Measurements from ENCODE around the gene SYMPK. TPM values are rescaled to one million over a fixed set of nuclear protein-coding genes. Genes with fewer than 3 reads are reported as not detected.

Gene SYMPK
- total and polyA plus RNA-seq, 2 donors from 2014 or later, result 61.5 to 77.4 TPM

DNA sequence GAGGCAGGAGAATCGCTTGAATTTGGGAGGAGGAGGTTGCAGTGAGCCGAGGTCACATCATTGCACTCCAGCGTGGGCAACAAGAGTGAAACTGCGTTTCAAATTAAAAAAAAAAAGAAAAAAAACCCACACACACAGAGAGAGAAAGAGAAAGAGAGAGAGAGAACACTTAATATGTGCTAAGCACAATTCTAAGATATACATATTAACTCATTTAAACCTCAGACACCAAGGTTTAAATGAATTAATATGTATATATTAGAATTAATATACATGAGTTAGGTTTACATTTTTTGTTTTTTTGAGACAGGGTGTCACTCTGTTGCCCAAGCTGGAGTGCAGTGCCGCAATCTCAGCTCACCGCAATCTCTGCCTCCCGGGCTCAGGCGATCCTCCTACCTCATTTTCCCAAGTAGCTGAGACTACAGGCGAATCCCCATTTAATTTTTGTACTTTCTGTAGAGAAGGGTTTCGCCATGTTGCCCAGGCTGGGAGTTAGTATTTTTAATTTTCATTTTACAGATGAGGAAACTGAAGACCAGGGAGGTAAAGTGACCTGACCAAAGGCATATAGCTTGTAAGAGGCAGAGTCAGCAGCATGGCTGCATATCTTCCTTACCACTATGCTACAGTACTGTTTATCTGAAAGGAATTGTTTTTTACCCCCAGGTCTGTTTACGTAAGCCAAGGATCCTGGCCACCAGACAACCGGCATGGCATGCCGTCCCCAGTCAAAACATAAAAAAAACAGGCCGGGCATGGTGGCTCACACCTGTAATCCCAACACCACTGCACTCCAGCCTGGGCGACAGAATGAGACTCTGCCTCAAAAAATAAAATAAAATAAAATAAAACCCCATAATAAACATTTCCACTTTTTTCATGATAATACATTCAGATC, 2.3 kb downstream of the SYMPK start:
- DNase-seq (no peak), FAIRE-seq (no peak)
- Histone ChIP-seq H3K27ac (ENCODE audit: low read depth in 2 of 2, low read length in 2 of 2) (no peak overlapping the region), H3K4me3 (ENCODE audit: low read length in 3 of 3) (no peak overlapping the region), H3K36me3 (ENCODE audit: control insufficient read depth in 2 of 3, insufficient read depth in 3 of 3, low read length in 3 of 3) (no peaks in the 10 kb centered on the region), H3K27me3 (ENCODE audit: control insufficient read depth, insufficient read depth, low read length) (peaks cover 13% of the 10 kb centered on the region), H3K9me3 (ENCODE audit: control insufficient read depth in 2 of 3, insufficient read depth in 1 of 3, low read length in 3 of 3) (no peaks in the 10 kb centered on the region), H3K9ac (ENCODE audit: low read length in 3 of 3) (no peak overlapping the region), H3K4me1 (ENCODE audit: control insufficient read depth in 2 of 3, insufficient read depth in 2 of 3, low read depth in 1 of 3, low read length in 3 of 3) (peaks cover 0 to 10% (median 0%) of the 10 kb centered on the region in 3 donors)
- TF ChIP-seq, protein P1, sequence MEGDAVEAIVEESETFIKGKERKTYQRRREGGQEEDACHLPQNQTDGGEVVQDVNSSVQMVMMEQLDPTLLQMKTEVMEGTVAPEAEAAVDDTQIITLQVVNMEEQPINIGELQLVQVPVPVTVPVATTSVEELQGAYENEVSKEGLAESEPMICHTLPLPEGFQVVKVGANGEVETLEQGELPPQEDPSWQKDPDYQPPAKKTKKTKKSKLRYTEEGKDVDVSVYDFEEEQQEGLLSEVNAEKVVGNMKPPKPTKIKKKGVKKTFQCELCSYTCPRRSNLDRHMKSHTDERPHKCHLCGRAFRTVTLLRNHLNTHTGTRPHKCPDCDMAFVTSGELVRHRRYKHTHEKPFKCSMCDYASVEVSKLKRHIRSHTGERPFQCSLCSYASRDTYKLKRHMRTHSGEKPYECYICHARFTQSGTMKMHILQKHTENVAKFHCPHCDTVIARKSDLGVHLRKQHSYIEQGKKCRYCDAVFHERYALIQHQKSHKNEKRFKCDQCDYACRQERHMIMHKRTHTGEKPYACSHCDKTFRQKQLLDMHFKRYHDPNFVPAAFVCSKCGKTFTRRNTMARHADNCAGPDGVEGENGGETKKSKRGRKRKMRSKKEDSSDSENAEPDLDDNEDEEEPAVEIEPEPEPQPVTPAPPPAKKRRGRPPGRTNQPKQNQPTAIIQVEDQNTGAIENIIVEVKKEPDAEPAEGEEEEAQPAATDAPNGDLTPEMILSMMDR (IDR thresholded peaks at IDR 0.05; ENCODE audit: borderline replicate concordance, extremely low read depth, insufficient read depth), result no peak
- intact Hi-C loops (cut with DNase I), result no loop called here

DNA sequence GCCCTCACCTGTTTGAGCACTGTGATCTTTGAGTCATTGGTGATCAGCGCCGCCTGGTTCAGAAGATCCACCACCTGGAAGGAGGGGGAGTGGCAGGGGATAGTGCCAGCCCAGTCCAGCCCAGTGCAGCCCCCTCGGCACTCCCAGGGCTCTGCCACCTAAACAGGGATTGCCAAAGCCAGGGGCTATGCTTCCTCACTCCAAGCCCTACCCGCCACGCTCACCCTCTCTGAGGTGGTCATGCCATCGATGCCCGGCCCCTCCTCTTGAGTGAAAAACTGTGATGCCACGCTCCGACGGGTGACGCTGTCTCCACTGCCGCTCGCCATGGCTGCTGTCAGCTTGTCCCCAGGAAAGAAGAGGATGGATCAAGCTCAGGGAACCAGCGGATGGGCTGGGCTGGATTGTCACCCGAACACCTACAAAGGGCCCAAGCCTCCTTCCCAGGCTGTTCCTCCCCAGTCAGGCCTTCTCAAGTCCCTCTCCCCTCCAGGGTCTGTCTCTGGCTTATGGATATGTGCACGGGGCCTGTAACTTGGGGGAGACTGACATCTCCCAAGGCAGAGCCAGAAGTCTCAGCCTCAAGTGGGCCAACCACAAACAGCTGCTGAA, 8.7 kb downstream of the SYMPK start:
- H3K27me3 ChIP-seq (ENCODE audit: control insufficient read depth, insufficient read depth, low read length), result no peaks in the 10 kb centered on the region
- H3K36me3 ChIP-seq (ENCODE audit: control insufficient read depth in 2 of 3, insufficient read depth in 3 of 3, low read length in 3 of 3), result peaks cover 4 to 31% (median 9%) of the 10 kb centered on the region in 3 donors
- H3K27ac ChIP-seq (ENCODE audit: low read depth in 2 of 2, low read length in 2 of 2), result no peak overlapping the region
- DNase-seq, result no peak
- H3K9me3 ChIP-seq (ENCODE audit: control insufficient read depth in 2 of 3, insufficient read depth in 1 of 3, low read length in 3 of 3), result no peaks in the 10 kb centered on the region
- FAIRE-seq, result no peak
- intact Hi-C loops (cut with DNase I), result no loop called here
- H3K4me3 ChIP-seq (ENCODE audit: low read length in 3 of 3), result no peak overlapping the region
- no peaks in the 10 kb centered on the region for H3K4me1 ChIP-seq (ENCODE audit: control insufficient read depth in 2 of 3, insufficient read depth in 2 of 3, low read depth in 1 of 3, low read length in 3 of 3)
- TF ChIP-seq, protein P1 (IDR thresholded peaks at IDR 0.05; ENCODE audit: borderline replicate concordance, extremely low read depth, insufficient read depth), result no peak
- H3K9ac ChIP-seq (ENCODE audit: low read length in 3 of 3), result no peak overlapping the region

- Histone ChIP-seq H3K36me3 (ENCODE audit: control insufficient read depth in 2 of 3, insufficient read depth in 3 of 3, low read length in 3 of 3) (peaks cover 12 to 44% (median 17%) of the 10 kb centered on the region in 3 donors), H3K9ac (ENCODE audit: low read length in 3 of 3) (no peak overlapping the region), H3K4me1 (ENCODE audit: control insufficient read depth in 2 of 3, insufficient read depth in 2 of 3, low read depth in 1 of 3, low read length in 3 of 3) (no peaks in the 10 kb centered on the region), H3K27ac (ENCODE audit: low read depth in 2 of 2, low read length in 2 of 2) (no peak overlapping the region), H3K9me3 (ENCODE audit: control insufficient read depth in 2 of 3, insufficient read depth in 1 of 3, low read length in 3 of 3) (no peaks in the 10 kb centered on the region), H3K4me3 (ENCODE audit: low read length in 3 of 3) (no peak overlapping the region), H3K27me3 (ENCODE audit: control insufficient read depth, insufficient read depth, low read length) (no peaks in the 10 kb centered on the region)
- intact Hi-C loops (cut with DNase I), result no loop called here
- DNase-seq, result no peak
- no peak for FAIRE-seq
- TF ChIP-seq, protein P1 (IDR thresholded peaks at IDR 0.05; ENCODE audit: borderline replicate concordance, extremely low read depth, insufficient read depth), result no peak
Observed at GRCh38 chr19:45852983-45853382, 10.0 kb downstream of the SYMPK start.
